ENCODE data around the gene CATSPER4.

DNA sequence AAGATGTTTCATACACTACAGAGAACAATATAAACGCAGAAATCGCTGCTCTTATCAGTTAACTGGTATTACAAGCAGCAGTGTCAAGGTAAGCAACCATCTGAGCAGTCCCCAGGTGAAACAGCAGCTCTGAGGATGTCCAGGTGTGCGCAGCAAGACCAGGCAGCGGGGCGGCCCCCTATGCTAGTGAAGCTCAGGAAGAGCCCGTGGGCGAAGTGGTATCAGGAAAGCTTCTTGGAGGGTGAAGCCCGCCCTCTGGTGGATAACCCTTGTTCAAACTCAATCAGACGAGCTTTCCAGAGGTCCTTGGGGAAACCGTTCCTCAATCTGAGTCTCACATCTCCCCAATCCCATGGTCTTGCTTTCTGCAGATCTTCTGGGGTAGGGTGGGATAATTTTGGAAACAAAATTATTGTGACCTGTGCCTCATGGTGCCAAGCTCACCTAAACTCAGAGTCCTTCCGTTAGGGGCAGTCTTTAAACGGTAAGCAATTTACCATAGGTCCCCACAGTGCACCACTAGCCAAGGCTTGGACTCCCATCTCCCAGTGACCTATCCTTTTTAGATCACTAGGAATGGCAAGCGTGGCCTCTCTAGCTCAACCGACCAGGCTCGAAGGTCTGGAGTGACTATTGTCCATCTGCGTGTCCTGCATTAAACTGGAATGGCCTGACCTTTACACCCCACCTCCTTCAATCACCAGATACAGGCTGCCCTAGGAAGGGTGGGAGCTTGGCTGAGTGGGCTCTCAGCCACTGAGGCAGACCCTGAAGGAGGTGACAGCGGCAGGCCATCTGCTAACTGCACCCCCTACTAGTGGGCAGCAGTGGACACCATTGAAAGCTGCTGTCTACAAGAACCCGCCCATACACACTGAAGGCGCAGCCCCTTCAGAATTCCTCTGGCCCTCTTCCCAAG, 45.1 kb upstream of the CATSPER4 start:
- TF ChIP-seq KDM1A (IDR thresholded peaks at IDR 0.05; ENCODE audit: borderline replicate concordance, low read length) = no peak
- TF ChIP-seq, protein P1, sequence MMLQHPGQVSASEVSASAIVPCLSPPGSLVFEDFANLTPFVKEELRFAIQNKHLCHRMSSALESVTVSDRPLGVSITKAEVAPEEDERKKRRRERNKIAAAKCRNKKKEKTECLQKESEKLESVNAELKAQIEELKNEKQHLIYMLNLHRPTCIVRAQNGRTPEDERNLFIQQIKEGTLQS (IDR thresholded peaks at IDR 0.05; ENCODE audit: insufficient read depth, low read depth, low read length) = no peak

Measured in H1 (cell line).